ENCODE measurements around the gene KLHL35.

DNA sequence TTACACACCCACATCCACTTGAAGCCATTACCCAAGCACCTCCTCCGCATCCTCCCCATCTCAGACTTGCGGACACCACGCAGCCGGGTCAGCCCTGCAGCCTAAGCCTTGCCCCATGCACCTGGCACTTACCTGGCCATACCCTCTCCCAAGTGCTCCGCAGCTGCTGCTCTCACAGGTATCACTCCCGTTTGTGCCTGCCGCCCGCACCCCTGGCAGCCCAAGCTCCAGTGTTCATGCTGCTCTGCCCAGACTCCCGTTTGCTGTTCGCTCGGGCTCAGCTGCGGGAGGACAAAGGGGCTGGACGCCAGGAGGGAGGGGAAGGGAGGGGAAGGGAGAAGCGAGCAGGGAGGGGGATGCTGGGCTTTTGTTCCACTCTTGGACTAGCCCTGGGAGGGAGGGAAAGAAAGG is at the start of gene KLHL35:
- TF ChIP-seq, protein P1, sequence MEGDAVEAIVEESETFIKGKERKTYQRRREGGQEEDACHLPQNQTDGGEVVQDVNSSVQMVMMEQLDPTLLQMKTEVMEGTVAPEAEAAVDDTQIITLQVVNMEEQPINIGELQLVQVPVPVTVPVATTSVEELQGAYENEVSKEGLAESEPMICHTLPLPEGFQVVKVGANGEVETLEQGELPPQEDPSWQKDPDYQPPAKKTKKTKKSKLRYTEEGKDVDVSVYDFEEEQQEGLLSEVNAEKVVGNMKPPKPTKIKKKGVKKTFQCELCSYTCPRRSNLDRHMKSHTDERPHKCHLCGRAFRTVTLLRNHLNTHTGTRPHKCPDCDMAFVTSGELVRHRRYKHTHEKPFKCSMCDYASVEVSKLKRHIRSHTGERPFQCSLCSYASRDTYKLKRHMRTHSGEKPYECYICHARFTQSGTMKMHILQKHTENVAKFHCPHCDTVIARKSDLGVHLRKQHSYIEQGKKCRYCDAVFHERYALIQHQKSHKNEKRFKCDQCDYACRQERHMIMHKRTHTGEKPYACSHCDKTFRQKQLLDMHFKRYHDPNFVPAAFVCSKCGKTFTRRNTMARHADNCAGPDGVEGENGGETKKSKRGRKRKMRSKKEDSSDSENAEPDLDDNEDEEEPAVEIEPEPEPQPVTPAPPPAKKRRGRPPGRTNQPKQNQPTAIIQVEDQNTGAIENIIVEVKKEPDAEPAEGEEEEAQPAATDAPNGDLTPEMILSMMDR (IDR thresholded peaks at IDR 0.05), result no peak
- TF ChIP-seq POLR2A (IDR thresholded peaks at IDR 0.05), result no peak
